Fibroblast of skin of left biceps (primary cell): ENCODE measurements around the gene CLDN20.
A peak's percentile ranks its signal among the peaks of the same experiment; 100 is the strongest.

ENCODE experiments used
- DNase-seq, 2 experiments: peaks; one replicate each; pipeline ENCODE4 v3.0.0-alpha.2; 2013; ENCODE audit warnings: low read depth in 2 of 2

CLDN20 gene

DNA sequence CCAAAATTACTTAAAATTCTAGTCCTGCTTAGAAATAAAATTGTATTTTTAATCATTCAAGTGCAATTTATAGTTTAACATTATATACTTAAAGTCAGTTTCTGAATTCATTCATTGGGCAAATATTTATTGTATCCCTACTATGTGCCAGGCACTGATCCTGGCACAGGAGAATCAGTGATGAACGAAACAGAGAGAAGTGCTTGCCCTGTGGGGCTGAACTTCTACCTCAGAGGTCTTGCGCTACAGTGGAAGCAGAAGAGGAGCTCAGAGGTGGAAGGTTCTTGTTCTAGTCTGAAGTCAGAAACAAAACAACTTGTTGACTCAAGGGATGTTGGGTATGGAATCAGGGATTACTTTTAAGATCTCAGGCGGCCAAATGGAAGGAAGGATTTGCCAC is 6.0 kb downstream of the CLDN20 start:
- no peak for DNase-seq

DNA sequence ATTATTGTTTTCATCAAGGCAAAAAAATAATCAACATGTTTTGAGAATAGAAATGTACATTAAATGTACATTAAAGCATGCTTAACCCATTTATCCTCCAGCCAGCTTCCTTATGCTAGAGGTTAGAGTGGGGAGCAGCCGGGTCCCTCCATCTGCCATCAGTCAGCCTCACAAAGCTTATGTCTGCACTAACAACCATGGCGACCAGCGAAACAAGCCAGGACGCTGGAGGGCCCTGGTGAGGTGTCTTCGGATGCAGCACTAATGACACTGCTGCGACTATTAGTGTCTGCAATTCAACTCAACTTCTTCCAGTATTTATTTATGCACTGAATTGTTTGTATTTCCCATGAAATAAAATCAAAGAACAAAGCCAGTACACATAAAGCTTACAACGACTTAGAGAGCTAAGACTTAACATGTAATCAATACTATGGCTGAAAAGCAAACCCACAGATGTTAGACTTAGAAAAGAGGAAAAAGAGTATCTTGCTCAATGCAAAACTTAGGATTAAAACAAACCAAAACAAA is 6.8 kb downstream of the CLDN20 start:
- DNase-seq: no peak

DNA sequence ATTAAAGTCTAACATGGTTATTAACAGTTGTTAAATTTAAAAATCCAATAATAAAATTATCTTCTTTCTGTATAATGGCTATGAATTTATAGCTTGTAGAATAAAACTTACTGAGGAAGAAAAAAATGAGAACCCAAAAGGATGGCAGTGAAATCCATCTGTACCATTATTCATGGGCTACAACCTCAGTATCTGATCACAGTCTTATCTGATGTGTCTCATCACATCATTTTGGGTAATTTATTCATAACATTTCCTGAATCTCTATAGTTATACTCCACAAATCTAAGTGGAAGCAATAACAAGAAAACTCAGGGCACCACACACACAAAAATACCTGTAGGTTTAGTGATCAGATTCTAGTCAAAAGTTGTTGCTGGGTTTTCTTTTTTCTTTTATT is 7.3 kb downstream of the CLDN20 start:
- no peak for DNase-seq

DNA sequence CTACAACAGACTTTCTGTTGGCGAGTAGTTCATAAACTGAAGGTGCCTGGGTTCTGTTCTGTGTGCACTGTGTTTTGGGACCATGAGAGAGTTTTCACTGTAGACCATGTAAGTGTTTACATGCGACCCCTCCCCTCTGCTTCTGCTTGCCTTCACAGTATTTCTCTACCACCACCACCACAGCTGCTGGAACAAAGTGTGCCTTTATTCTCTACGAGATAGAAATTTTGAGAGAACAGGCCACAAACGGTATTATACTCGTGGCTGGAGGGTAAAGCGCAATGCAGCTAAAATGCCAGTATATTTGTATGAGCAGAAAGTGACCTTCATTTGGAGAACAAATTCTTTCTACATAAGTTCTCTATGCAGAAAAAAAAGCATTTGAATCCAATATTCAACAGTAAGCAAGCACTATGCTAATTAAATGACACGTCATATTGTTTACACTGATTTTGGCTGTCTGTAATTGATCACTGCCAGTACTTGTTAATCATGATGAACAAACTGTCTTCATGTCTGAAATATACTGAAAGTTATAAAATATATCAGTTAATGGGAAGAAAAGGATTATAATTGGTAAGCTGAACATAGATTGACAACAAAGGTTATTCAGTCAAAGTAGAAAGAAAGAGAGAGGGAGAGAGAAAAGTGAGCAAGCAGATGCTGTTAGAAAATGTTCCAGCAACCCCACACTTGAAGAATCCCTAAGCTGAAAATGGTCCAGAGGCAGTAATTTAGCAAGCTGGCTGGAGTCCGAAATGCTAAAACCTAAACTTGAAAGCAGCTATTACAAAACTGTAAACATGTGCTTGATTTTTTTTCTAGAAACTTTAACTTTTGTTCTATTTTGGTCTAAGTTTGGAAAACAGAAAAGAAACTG is 8.8 kb downstream of the CLDN20 start:
- DNase-seq: no peak

DNA sequence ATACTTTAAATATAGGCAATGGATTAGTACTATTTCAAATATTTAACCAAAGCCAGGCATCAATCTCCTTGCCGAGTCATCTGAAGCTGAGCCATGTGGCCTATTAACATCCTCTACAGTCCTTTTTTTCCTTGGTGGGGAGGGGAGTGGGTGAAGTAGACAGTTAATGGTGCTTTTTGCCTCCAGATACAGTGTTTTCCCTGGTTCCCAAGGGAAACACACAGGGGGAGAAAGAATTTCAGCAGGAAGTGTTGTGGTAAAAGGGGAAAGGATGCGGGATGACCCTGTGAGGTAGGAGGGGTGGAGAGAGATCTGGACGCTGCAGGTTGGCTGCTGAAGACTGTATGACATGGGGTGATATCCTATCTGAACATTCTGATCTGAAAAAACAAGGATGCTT is 9.6 kb downstream of the CLDN20 start:
- peak; percentile 95 for DNase-seq

DNA sequence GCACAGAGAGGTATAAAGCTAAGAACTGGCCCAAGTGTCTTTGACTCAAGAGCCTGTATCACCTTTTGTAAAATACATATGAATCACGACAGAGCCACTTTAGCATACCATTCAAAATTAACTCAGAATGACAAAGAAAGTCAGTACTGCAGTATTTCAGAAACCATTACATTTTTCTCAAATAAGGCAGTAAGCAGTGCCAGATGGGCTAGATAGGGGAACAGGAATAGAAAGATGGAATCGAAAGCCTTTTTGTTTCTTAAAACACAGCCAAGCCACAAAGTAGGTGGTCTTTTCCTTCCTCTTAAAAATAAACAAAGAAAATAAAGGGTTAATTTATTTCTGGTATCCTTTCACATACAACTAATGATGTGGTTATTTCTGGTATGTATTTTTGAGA is 10.3 kb downstream of the CLDN20 start:
- DNase-seq: peak; percentile 64 to 73

DNA sequence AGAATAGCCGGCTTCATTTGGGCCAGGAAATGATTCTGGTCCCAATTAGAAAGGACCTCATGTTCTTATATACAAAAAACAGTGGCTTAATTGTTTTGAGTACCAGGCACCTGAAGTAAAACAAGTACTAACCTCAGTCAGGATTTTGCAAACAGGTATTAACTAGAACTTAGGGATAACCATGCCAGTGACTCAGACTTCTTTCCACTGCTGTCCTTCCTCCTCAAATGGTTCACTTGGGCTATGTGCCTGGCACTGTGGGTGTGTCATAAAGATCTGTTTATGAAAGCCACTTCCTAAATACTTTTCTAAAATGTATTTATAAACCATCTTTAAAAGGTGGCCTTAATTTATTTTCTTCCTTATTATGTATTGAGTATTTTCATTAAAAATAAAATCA is 10.7 kb downstream of the CLDN20 start:
- no peak for DNase-seq

DNA sequence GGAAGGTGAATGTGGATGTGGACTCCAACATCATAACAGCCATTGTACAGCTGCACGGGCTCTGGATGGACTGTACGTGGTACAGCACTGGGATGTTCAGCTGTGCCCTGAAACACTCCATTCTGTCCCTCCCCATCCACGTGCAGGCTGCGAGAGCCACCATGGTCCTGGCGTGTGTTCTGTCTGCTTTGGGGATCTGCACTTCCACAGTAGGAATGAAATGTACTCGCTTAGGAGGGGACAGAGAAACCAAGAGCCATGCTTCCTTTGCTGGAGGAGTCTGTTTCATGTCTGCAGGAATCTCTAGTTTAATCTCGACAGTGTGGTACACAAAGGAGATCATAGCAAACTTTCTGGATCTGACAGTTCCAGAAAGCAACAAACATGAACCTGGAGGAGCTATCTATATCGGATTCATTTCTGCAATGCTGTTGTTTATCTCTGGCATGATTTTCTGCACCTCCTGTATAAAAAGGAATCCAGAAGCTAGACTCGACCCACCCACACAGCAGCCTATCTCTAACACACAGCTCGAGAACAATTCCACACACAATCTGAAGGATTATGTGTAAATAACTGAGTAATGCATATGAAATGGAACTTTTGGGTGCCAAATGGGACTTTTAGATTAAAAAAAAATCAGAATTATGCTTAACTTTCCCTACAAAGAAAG is 12.1 kb downstream of the CLDN20 start:
- DNase-seq: no peak

DNA sequence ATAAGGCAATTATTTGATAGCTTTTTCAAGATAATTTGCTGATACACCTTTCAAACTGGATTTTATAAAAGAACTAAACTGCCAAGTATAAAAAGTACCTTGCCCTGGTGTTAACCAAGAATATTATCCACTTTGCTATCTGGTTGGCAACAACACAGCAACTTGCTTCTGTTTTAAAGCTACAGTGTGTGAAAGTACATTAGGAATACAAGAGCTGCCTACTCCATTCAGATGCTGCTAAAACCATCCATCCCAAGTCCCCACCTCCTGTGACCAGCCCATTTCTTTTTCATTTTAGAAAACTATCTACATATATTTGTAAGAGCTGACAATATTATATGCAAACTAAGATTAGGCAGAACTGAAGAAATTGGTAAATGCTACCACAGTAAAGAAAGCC is 12.8 kb downstream of the CLDN20 start:
- DNase-seq: no peak

DNA sequence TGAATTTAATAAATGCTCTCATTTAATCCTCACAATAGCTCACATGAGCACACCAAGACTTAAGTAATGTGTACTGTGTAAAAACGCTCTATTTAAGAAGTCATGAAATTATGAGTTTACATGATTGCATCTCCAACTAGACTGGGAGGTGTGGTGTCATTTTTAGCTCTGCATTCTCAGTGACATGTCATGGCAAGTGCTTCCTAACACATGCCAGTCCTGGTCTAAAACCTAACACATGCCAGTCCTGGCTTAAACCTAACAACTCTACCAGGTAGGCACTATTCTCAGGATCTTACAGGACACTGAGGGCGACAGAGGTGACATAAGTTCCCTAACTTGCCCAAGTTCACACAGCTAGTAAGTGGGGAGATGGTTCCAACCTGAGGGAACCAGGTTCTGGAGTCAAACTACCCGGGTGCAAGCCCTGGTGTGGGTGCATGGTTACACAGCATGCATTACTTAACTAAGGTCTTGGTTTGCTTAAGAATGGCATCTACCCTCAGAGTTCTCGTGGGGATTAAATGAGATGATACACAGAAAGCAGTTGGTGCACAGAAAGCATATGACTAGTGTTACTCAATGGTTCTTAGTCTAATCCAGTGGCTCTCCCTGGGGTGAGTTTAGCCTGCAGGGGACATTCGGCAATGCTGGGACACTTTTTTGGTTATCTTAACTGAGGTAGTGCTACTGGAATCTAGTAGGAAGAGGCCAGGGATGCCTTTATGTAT is 14.7 kb downstream of the CLDN20 start:
- no peak for DNase-seq

DNA sequence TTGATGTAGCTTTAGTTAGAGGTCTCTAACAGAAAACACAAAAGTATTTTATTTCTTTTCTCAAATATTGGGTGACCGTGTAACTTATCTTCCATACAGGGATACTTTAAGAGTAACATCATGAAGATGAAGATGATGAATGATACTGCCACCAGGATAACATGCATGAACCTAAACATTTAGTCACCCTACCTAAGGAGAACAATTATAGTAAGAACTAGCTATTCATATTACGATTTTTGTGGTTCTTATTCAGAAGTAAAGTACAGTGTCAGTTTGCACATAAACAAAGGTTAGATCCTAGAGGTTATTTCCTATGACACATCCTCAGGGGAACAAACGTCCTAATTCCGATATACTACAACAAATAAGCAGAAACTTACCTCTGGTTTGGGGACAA is 21.0 kb downstream of the CLDN20 start:
- no peak for DNase-seq

DNA sequence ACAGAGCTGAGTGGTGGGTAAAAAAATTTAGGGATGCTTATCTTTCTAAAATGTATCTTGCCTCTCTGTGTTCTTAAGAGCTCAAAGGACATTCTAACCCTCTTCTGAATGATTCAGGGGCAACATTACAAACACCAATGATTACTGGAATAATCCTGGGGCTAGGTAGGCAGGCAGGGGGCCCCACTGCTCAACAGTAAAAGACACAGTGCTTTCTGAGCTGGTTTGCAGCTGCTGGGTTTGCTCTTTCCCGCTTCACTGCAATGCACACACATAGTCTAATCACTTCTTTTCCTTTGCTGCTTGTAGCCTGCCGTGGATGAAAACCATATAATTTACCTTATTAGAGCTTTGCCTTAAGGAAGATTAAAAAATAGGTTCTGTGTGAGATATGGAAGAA is 23.9 kb downstream of the CLDN20 start:
- no peak for DNase-seq

DNA sequence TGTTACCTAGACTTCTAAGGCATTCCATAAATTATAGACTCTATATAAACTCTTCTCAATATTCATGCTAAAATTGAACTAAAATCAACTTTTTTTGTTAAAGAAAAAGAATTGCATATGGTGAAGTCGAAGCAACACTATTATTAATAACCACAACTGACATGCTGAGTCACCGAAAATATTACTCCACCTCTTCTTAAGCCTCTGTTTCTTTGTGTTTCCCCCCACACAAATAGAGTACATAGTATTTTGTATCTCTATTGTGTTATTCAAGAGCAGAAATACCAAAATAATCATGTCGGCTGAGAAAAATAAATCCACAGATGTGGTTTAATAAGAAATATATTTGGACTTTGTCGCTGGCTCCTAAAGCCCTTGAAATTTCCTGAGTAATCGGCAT is 26.7 kb downstream of the CLDN20 start:
- no peak for DNase-seq

DNA sequence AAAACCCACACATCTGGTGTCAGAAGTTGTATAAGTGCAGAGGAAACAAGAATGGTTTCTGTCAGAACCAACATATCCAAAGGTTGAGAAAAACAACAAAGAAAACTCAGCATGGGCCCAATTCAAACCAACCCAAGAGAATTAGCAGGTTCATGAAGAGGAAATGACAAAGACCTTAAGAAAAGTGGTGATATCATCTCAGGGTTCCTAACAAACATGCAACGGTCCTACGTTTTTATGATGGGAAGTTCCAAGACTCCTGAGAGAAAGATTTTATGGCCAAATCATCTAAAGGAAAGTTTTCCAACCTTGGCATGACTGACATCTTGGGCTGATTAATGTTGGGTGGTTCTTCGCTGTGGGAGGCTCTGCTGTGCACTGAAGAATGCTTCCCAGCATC is 27.5 kb downstream of the CLDN20 start:
- DNase-seq: no peak

DNA sequence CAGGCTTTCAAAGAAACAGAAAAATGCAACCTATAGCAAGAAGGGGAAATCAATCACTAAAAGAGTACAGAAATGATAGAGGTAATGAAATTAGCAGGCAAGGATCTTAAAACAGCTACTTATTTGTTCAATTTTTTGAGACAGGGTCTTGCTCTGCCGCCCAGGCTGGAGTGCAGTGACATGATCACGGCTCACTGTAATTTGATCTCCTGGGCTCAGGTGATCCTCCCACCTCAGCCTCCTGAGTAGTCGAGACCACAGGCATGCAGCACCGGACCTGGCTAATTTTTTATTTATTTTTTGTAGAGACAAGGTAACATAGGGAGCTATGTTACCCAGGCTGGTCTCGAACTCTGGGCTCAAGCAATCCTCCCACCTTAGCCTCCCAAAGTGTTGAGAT is 28.9 kb downstream of the CLDN20 start:
- no peak for DNase-seq

DNA sequence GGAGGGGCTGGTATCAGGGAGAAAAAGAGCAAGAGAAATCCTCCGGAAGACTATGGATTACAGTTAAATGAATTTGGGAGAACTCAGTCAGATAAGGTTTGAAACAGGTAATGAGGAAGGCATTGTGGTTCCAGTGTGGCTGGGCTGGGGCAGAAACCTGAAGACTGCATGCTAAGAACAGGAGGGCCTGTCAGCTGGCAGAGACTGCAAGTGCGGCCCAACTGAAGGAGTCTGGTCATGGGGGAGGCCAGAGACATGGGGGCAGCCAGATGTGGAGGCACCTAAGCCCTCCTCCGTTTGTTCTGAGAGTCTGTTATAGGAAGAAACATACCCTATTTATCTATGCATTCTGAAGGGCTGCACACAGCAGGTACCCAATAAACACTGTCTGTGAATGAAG is 33.9 kb downstream of the CLDN20 start:
- DNase-seq: no peak

DNA sequence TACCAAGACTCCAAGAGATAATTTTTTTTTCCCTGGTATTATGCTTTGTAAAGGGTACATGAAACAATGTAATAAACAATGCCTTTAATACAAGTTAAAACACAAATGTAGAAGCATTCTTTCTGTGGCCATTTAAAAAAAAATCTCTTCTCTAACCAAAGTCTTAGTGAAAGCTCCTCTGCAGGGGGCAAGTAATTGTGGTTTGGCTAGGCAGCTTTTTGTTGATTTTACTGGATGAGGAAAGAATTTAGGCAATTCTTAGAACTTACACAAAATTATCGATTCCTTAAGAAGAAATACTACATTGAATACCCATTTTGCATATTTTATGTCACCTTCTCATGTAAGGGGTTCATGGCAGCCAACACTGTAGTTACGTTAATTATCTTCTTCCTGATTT is 38.1 kb downstream of the CLDN20 start:
- DNase-seq: peak; percentile 50

DNA sequence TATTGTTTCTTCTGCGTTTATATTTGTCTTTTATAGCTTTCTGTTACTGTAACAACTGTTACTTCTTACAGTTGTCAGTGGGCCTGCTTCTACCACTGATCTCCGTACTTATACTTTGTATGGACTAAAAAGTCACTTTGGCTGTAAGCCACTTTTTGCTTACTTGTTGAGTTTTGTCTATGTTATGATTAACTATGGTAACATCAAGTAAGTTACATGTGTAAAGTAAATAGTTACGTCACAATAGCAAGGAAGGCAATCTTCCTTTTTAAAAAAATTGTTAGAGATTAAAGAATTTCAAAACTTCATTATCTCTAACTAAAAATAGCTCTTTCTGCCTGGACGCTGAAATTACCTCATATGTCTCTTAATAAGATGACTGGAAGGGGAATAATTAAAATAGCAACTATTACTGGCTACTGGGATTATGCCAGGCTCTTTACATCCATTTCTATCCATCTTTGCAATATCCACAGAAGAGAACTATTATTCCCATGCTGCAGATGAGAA is 39.6 kb downstream of the CLDN20 start:
- no peak for DNase-seq

DNA sequence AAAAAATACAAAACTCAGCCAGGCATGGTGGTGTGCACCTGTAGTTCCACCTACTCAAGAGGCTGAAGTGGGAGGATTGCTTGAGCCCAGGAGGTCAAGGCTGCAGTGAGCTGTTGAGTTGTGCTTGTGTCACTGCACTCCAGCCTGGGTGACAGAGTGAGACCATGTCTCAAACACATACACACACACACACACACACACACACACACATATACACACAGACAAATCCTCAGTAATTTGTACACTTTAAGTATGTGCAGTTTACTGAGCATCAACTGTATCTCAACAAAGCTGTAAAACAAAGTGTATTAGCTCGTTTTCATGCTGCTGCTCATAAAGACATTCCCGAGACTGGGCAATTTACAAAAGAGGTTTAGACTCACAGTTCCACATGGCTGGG is 43.1 kb downstream of the CLDN20 start:
- no peak for DNase-seq

DNA sequence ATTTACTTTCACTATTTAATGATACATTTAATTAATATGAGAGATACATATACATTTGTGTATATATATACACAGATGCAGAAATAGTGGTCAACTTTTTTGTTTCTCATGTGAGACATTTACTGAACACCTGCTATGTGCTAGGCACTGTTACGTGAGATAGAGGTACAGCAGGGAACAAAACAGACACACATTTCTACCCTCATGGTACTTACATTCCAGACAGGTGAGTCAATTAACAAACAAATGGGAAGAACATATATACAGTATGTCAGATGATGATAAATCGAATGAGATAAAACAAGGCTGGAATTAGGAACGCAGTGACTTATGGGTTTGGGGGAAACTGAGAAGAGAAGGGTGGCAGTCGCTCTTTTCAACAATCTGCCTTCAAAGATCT is 45.3 kb downstream of the CLDN20 start:
- no peak for DNase-seq

DNA sequence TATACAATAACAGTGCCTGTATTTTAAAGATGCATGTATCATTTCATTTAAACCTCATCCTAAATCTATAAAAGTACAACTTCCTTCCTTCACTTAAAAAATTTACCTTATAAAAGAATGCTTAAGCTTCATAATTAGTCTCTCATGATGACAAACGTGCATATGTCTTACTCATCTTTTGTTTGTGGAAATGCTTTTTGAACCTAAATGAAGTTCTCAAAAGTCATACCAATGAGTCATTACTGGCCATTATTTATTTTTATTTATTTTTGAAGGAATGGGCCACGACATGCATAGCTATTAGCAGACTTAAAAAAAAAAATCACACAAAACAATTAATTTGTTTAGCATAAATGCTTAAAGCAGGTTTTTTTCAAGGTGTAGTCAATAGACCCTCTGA is 46.8 kb downstream of the CLDN20 start:
- DNase-seq: no peak

DNA sequence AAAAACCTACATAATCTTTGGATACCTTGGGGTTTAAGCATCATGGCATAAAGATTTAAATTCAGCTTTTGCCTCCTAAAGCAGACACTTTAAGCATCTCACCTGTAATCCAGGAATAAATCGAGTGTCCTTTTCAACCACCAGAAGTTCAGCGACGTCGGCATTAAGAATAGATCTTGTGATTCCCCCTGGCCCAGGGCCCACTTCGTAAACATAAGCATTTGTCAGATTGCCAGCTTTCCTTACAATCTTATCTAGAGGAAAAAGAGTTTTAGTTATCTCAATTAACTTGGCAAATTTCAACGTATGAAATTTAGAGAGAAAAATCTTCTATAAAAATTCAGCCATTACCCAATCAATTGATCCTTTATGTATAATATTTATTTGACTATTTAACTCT is 47.3 kb downstream of the CLDN20 start:
- DNase-seq: no peak
